Activated T-cell treated with anti-CD3 and anti-CD28 coated beads, Interleukin-2, amount 50 U/mL, for 4 hours (primary cell): ENCODE data around the gene B4GALT5. TPM values are rescaled to one million over a fixed set of nuclear protein-coding genes. Genes with fewer than 3 reads are reported as not detected.

Experiments used
- ATAC-seq, 2 donors: fragments of 200-7000 bp; cut with Tn5 transposase; one replicate each; pipeline ENCODE4 v1.10.0; 2021
- DNase-seq: peaks from one replicate; pipeline ENCODE4 v3.0.0-alpha.2; 2020
- H3K27me3 Mint-ChIP-seq: one replicate; pipeline ENCODE4 v1.8.0; 2021; ENCODE audit warnings: low read depth, mixed read lengths
- H3K36me3 Mint-ChIP-seq: one replicate; pipeline ENCODE4 v1.8.0; 2022; ENCODE audit warnings: mixed read lengths; ENCODE audit not compliant: insufficient read depth
- H3K4me1 Mint-ChIP-seq: one replicate; pipeline ENCODE4 v1.8.0; 2021; ENCODE audit warnings: low read depth, mixed read lengths
- H3K4me3 Mint-ChIP-seq: one replicate; pipeline ENCODE4 v1.8.0; 2021; ENCODE audit warnings: mild to moderate bottlenecking, moderate library complexity, mixed read lengths
- H3K9me3 Mint-ChIP-seq: one replicate; pipeline ENCODE4 v1.8.0; 2021; ENCODE audit warnings: mixed read lengths
- total RNA-seq, 3 donors: library from RNA; stranded (reverse); gene quantifications; one replicate each; pipeline ENCODE4 v1.2.1, GENCODE V29; 2021

B4GALT5 gene
- total RNA-seq, 3 donors from 2014 or later, result 41.6 to 51.9 (median 44.5) TPM

GRCh38 chr20:49601153-49601924 is 112.3 kb downstream of the B4GALT5 start:
- ATAC-seq, result no peak
- Mint-ChIP-seq H3K9me3 (no peaks in the 10 kb centered on the region), H3K27me3 (no peaks in the 10 kb centered on the region), H3K36me3 (no peaks in the 10 kb centered on the region), H3K4me3 (no peak overlapping the region), H3K4me1 (peaks cover 11% of the 10 kb centered on the region)
- DNase-seq, result no peak

GRCh38 chr20:49599746-49600113 is 113.9 kb downstream of the B4GALT5 start:
- Mint-ChIP-seq H3K9me3 (no peaks in the 10 kb centered on the region), H3K36me3 (no peaks in the 10 kb centered on the region), H3K4me3 (no peak overlapping the region), H3K4me1 (peaks cover 27% of the 10 kb centered on the region), H3K27me3 (no peaks in the 10 kb centered on the region)
- ATAC-seq, result no peak
- no peak for DNase-seq

- Mint-ChIP-seq H3K36me3 (no peaks in the 10 kb centered on the region), H3K9me3 (no peaks in the 10 kb centered on the region), H3K27me3 (no peaks in the 10 kb centered on the region), H3K4me3 (no peak overlapping the region), H3K4me1 (peaks cover 45% of the 10 kb centered on the region)
- no peak for DNase-seq
- ATAC-seq, result no peak
These were observed 115.8 kb downstream of the B4GALT5 start for GRCh38 chr20:49597825-49598395.

- ATAC-seq (peak; percentile 49 to 58), DNase-seq (peak; percentile 41)
- peak overlapping the region; percentile 72 for H3K4me3 Mint-ChIP-seq
- no peaks in the 10 kb centered on the region for H3K9me3 Mint-ChIP-seq
- no peaks in the 10 kb centered on the region for H3K36me3 Mint-ChIP-seq
- no peaks in the 10 kb centered on the region for H3K27me3 Mint-ChIP-seq
- peaks cover 65% of the 10 kb centered on the region for H3K4me1 Mint-ChIP-seq
These were observed 117.7 kb downstream of the B4GALT5 start for GRCh38 chr20:49595811-49596561.

- DNase-seq, result no peak
- H3K4me3 Mint-ChIP-seq, result peak overlapping the region; percentile 72
- peaks cover 71% of the 10 kb centered on the region for H3K4me1 Mint-ChIP-seq
- H3K9me3 Mint-ChIP-seq, result no peaks in the 10 kb centered on the region
- no peaks in the 10 kb centered on the region for H3K27me3 Mint-ChIP-seq
- no peaks in the 10 kb centered on the region for H3K36me3 Mint-ChIP-seq
- no peak for ATAC-seq
These were observed 118.3 kb downstream of the B4GALT5 start for GRCh38 chr20:49595346-49595745.

- H3K27me3 Mint-ChIP-seq, result no peaks in the 10 kb centered on the region
- H3K4me3 Mint-ChIP-seq, result peak overlapping the region; percentile 72
- ATAC-seq, result no peak
- peaks cover 75% of the 10 kb centered on the region for H3K4me1 Mint-ChIP-seq
- no peaks in the 10 kb centered on the region for H3K9me3 Mint-ChIP-seq
- H3K36me3 Mint-ChIP-seq, result no peaks in the 10 kb centered on the region
- DNase-seq, result no peak
These were observed 118.8 kb downstream of the B4GALT5 start for GRCh38 chr20:49594931-49595315.

GRCh38 chr20:49594143-49594930 is 119.3 kb downstream of the B4GALT5 start:
- DNase-seq, result peak; percentile 37
- Mint-ChIP-seq H3K4me3 (peak overlapping the region; percentile 72), H3K9me3 (no peaks in the 10 kb centered on the region), H3K4me1 (peaks cover 79% of the 10 kb centered on the region), H3K36me3 (no peaks in the 10 kb centered on the region), H3K27me3 (no peaks in the 10 kb centered on the region)
- ATAC-seq, result peak; percentile 52 to 61

GRCh38 chr20:49593466-49594142 is 120.1 kb downstream of the B4GALT5 start:
- H3K9me3 Mint-ChIP-seq, result no peaks in the 10 kb centered on the region
- peaks cover under 1% of the 10 kb centered on the region for H3K27me3 Mint-ChIP-seq
- no peaks in the 10 kb centered on the region for H3K36me3 Mint-ChIP-seq
- H3K4me3 Mint-ChIP-seq, result peak overlapping the region; percentile 72
- no peak for DNase-seq
- no peak for ATAC-seq
- H3K4me1 Mint-ChIP-seq, result peaks cover 82% of the 10 kb centered on the region

- H3K27me3 Mint-ChIP-seq, result peaks cover 2% of the 10 kb centered on the region
- no peaks in the 10 kb centered on the region for H3K36me3 Mint-ChIP-seq
- no peaks in the 10 kb centered on the region for H3K9me3 Mint-ChIP-seq
- H3K4me3 Mint-ChIP-seq, result peak overlapping the region; percentile 27
- peaks cover 78% of the 10 kb centered on the region for H3K4me1 Mint-ChIP-seq
- ATAC-seq (no peak), DNase-seq (no peak)
These were observed 121.6 kb downstream of the B4GALT5 start for GRCh38 chr20:49592120-49592519.

GRCh38 chr20:49591217-49591865 is 122.3 kb downstream of the B4GALT5 start:
- no peak for DNase-seq
- H3K27me3 Mint-ChIP-seq, result peaks cover 2% of the 10 kb centered on the region
- H3K4me3 Mint-ChIP-seq, result peak overlapping the region; percentile 64
- H3K4me1 Mint-ChIP-seq, result peaks cover 76% of the 10 kb centered on the region
- H3K36me3 Mint-ChIP-seq, result no peaks in the 10 kb centered on the region
- peak; percentile 49 for ATAC-seq
- no peaks in the 10 kb centered on the region for H3K9me3 Mint-ChIP-seq

- Mint-ChIP-seq H3K4me1 (peaks cover 66% of the 10 kb centered on the region), H3K4me3 (no peak overlapping the region), H3K27me3 (peaks cover 2% of the 10 kb centered on the region), H3K9me3 (no peaks in the 10 kb centered on the region), H3K36me3 (no peaks in the 10 kb centered on the region)
- ATAC-seq (no peak), DNase-seq (no peak)
These were observed 123.3 kb downstream of the B4GALT5 start for GRCh38 chr20:49590163-49591017.

GRCh38 chr20:49589747-49590146 is 123.9 kb downstream of the B4GALT5 start:
- Mint-ChIP-seq H3K4me1 (peaks cover 60% of the 10 kb centered on the region), H3K27me3 (peaks cover 2% of the 10 kb centered on the region), H3K4me3 (no peak overlapping the region)

More at GRCh38 chr20:49589747-49590146, 123.9 kb downstream of the B4GALT5 start:
- no peak for ATAC-seq
- DNase-seq, result no peak
- Mint-ChIP-seq H3K36me3 (no peaks in the 10 kb centered on the region), H3K9me3 (no peaks in the 10 kb centered on the region)
